HepG2 (cell line): ENCODE results near the gene STX4.

Experiments
- EEA1 ChIP-seq: sonication (generic); formaldehyde crosslinking; IDR thresholded peaks from 2 replicates; pipeline ENCODE4 v1.5.1; 2020; ENCODE audit warnings: mild to moderate bottlenecking, missing genetic modification reagents, borderline replicate concordance
- EP300 ChIP-seq, 3 experiments: sonication (generic) in 1 of 3; formaldehyde crosslinking in 1 of 3; IDR thresholded peaks; 2 replicates each; pipeline versions ENCODE4 v1.5.1 to v1.6.1; 2011 to 2020; ENCODE audit warnings: low read depth in 2 of 3, low read length in 2 of 3, borderline replicate concordance in 1 of 3, improper control_type of control experiment in 1 of 3, mild to moderate bottlenecking in 1 of 3, missing genetic modification reagents in 1 of 3, moderate library complexity in 1 of 3
- NFATC3 ChIP-seq: sonication (generic); formaldehyde crosslinking; IDR thresholded peaks from 2 replicates; pipeline ENCODE4 v1.5.1; 2020; ENCODE audit warnings: mild to moderate bottlenecking, missing genetic modification reagents
- RAD21 ChIP-seq: fragments of 450-650 bp; formaldehyde crosslinking; IDR thresholded peaks from 2 replicates; pipeline ENCODE4 v1.5.0; 2020; ENCODE audit warnings: mild to moderate bottlenecking
- TAF1 ChIP-seq: sonication (generic); formaldehyde crosslinking; IDR thresholded peaks from 2 replicates; pipeline ENCODE4 v1.4.0; 2020; ENCODE audit warnings: missing genetic modification reagents
- TP53 ChIP-seq: sonication (generic); formaldehyde crosslinking; conservative IDR thresholded peaks from 2 replicates; pipeline ENCODE4 v1.4.0; 2020; ENCODE audit warnings: missing genetic modification reagents
- ZBTB20 ChIP-seq: sonication (generic); formaldehyde crosslinking; IDR thresholded peaks from 2 replicates; pipeline ENCODE4 v1.8.1; 2023; ENCODE audit warnings: missing genetic modification reagents, low read depth, mild to moderate bottlenecking, borderline replicate concordance
- ZKSCAN8 ChIP-seq: IDR thresholded peaks from 2 replicates; pipeline ENCODE4 v1.6.1; 2016; ENCODE audit warnings: borderline replicate concordance, missing genetic modification reagents, missing compliant biosample characterization
- ZNF17 ChIP-seq: sonication (generic); formaldehyde crosslinking; IDR thresholded peaks from 2 replicates; pipeline ENCODE4 v1.5.0; 2020; ENCODE audit warnings: mild to moderate bottlenecking, missing genetic modification reagents
- ZNF672 ChIP-seq: sonication (generic); formaldehyde crosslinking; IDR thresholded peaks from 2 replicates; pipeline ENCODE4 v1.8.1; 2022; ENCODE audit warnings: missing genetic modification reagents
- ZNF781 ChIP-seq: sonication (generic); formaldehyde crosslinking; IDR thresholded peaks from 2 replicates; pipeline ENCODE4 v1.5.1; 2020; ENCODE audit warnings: borderline replicate concordance, mild to moderate bottlenecking, missing genetic modification reagents; ENCODE audit errors: not compliant biosample characterization
- TF ChIP-seq, protein P1 (sequence below): sonication (generic); formaldehyde crosslinking; IDR thresholded peaks from 2 replicates; pipeline ENCODE4 v1.5.0; 2020; ENCODE audit warnings: missing genetic modification reagents
- TF ChIP-seq, protein P2 (sequence below): sonication (generic); formaldehyde crosslinking; IDR thresholded peaks from one replicate; pipeline ENCODE4 v1.5.1; 2020; ENCODE audit warnings: mild to moderate bottlenecking, missing genetic modification reagents; ENCODE audit errors: not compliant biosample characterization

DNA sequence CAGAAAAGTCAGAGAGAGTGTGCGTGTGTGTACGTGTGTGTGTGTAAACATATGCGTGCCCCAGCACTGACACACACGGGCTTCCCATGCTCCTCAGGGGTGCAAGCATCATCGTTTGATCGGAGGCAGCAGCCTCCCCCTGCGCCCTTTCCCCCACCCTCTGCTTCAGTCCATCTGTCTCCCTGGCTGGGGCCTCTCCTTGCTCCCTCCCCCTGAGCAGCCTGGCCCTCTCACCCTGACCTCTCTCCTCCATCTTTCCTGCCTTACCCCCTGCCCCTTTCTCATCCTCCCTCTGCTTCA lies 27.3 kb upstream of the STX4 start:
- TF ChIP-seq ZNF17 (no peak), ZKSCAN8 (CRISPR knock-in tag) (no peak), ZNF781 (CRISPR knock-in tag) (no peak), NFATC3 (no peak), RAD21 (no peak), ZNF672 (CRISPR knock-in tag) (no peak), EP300 (IDR thresholded peaks at IDR 0.05; ENCODE audit: low read depth in 2 of 2, low read length in 2 of 2) (no peak), EP300 (CRISPR knock-in tag; IDR thresholded peaks at IDR 0.05; ENCODE audit: borderline replicate concordance) (no peak), TAF1 (CRISPR knock-in tag) (no peak), TP53 (CRISPR knock-in tag) (no peak), ZBTB20 (CRISPR knock-in tag) (no peak), EEA1 (no peak)
- TF ChIP-seq, protein P1, sequence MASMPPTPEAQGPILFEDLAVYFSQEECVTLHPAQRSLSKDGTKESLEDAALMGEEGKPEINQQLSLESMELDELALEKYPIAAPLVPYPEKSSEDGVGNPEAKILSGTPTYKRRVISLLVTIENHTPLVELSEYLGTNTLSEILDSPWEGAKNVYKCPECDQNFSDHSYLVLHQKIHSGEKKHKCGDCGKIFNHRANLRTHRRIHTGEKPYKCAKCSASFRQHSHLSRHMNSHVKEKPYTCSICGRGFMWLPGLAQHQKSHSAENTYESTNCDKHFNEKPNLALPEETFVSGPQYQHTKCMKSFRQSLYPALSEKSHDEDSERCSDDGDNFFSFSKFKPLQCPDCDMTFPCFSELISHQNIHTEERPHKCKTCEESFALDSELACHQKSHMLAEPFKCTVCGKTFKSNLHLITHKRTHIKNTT (CRISPR knock-in tag): no peak
- TF ChIP-seq, protein P2, sequence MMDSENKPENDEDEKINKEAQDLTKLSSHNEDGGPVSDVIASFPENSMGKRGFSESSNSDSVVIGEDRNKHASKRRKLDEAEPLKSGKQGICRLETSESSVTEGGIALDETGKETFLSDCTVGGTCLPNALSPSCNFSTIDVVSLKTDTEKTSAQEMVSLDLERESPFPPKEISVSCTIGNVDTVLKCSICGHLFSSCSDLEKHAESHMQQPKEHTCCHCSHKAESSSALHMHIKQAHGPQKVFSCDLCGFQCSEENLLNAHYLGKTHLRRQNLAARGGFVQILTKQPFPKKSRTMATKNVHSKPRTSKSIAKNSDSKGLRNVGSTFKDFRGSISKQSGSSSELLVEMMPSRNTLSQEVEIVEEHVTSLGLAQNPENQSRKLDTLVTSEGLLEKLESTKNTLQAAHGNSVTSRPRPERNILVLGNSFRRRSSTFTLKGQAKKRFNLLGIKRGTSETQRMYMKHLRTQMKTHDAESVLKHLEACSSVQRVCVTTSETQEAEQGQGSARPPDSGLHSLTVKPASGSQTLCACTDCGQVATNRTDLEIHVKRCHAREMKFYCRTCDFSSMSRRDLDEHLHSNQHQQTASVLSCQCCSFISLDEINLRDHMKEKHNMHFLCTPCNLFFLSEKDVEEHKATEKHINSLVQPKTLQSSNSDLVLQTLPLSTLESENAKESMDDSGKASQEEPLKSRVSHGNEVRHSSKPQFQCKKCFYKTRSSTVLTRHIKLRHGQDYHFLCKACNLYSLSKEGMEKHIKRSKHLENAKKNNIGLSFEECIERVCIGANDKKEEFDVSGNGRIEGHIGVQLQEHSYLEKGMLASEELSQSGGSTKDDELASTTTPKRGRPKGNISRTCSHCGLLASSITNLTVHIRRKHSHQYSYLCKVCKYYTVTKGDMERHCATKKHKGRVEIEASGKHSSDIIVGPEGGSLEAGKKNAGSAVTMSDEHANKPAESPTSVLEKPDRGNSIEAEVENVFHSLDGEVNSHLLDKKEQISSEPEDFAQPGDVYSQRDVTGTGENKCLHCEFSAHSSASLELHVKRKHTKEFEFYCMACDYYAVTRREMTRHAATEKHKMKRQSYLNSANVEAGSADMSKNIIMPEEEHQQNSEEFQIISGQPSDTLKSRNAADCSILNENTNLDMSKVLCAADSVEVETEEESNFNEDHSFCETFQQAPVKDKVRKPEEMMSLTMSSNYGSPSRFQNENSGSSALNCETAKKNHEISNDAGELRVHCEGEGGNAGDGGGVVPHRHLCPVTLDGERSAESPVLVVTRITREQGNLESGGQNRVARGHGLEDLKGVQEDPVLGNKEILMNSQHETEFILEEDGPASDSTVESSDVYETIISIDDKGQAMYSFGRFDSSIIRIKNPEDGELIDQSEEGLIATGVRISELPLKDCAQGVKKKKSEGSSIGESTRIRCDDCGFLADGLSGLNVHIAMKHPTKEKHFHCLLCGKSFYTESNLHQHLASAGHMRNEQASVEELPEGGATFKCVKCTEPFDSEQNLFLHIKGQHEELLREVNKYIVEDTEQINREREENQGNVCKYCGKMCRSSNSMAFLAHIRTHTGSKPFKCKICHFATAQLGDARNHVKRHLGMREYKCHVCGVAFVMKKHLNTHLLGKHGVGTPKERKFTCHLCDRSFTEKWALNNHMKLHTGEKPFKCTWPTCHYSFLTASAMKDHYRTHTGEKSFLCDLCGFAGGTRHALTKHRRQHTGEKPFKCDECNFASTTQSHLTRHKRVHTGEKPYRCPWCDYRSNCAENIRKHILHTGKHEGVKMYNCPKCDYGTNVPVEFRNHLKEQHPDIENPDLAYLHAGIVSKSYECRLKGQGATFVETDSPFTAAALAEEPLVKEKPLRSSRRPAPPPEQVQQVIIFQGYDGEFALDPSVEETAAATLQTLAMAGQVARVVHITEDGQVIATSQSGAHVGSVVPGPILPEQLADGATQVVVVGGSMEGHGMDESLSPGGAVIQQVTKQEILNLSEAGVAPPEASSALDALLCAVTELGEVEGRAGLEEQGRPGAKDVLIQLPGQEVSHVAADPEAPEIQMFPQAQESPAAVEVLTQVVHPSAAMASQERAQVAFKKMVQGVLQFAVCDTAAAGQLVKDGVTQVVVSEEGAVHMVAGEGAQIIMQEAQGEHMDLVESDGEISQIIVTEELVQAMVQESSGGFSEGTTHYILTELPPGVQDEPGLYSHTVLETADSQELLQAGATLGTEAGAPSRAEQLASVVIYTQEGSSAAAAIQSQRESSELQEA (CRISPR knock-in tag): no peak
